ENCODE results near the gene WDFY1.
"Not testable (repeated sequence)": the region's sequence is repeated elsewhere in the genome, so short reads cannot be mapped to it uniquely, and the experiment has no call there.

GRCh38 chr2:223939438-223939837, 5.7 kb downstream of the WDFY1 start:
- TF ChIP-seq CTCF (IDR thresholded peaks at IDR 0.05; ENCODE audit: insufficient read depth, low read depth, low read length); EZH2 (IDR thresholded peaks at IDR 0.05; ENCODE audit: insufficient read depth, low read length): not testable (repeated sequence)

All from astrocyte (in vitro differentiated cells and primary cell).